GM21576 (cell line): ENCODE measurements around the gene RRP8.
A peak's percentile ranks its signal among the peaks of the same experiment; 100 is the strongest.

Experiments used
- ATAC-seq: cut with Tn5 transposase; IDR thresholded peaks from one replicate; pipeline ENCODE4 v1.9.1; 2021; ENCODE audit warnings: mild to moderate bottlenecking, moderate library complexity; ENCODE audit not compliant: unreplicated experiment

Gene RRP8

DNA sequence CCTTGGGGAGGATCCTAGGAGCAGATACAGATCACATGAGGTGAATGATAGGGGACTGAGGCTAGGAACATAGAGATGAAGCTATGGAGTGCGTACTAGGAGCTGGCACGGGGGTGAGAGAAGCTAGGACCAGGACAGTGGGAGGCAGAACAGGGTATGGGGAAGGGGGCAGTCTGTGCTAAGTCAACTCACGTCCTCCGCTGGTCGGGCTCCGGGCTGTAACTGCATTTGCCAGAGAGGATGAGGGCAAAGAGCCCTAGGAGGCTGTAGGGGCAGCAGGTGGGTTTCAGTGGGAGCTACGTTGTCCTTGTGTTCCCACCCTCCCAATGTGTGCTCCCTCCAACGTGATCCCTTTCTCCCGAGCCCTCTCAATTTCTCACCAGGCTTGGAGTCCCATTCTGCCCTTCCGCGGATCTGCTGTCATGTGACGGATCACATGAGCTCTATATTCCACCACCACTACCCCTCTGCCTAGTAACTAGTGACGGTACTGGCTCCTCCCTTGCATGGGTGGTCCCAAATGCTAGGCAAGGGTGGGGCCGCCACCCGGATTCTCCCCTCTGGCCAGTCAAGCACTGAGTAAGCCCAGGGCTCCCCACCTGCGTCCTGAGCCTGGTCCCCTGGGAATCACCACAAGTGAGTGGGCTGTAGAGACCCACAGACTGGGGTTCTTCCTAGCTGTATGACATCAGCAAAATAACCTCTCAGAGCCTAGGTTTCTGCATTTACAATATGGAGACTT lies 15.8 kb upstream of the RRP8 start, which contains the start of gene TPP1:
TPP1 (minus strand) TSS at position 419 of the 742 bp plus-strand sequence; CDS start at position 397, 22 bp downstream.
- peak; percentile 99 for ATAC-seq

- no peak for ATAC-seq
These were observed 14.9 kb upstream of the RRP8 start for GRCh38 chr11:6618117-6619003.

DNA sequence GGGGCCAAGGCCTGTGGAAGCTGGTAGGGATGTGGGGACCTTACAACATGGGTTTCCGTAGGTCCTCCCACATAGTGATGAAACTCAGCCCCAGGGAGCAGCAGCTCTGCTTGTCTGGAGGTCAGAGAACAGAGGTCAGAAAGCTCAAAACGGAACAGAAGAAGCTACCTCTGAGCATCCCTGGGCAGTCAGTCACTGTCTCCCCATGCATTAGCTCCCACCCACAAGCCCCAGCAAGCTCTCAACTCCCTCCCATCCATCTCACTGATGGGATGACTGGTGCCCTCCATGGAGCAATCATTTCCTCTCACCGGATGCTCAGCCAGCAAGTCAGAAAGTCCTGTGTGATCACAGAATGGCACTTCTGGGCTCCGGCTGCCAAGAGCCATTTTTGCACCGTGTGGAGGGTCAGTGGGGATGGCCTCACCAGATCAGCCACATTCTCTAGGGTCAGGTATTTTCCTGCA lies 13.9 kb upstream of the RRP8 start:
- ATAC-seq, result no peak

- ATAC-seq, result no peak
These were observed 13.3 kb upstream of the RRP8 start for GRCh38 chr11:6616596-6617250.

- ATAC-seq, result no peak
These were observed 12.6 kb upstream of the RRP8 start for GRCh38 chr11:6615882-6616585.

GRCh38 chr11:6615046-6615445 lies 11.6 kb upstream of the RRP8 start:
- no peak for ATAC-seq

- ATAC-seq, result no peak
These were observed 11.0 kb upstream of the RRP8 start for GRCh38 chr11:6614446-6614845.

DNA sequence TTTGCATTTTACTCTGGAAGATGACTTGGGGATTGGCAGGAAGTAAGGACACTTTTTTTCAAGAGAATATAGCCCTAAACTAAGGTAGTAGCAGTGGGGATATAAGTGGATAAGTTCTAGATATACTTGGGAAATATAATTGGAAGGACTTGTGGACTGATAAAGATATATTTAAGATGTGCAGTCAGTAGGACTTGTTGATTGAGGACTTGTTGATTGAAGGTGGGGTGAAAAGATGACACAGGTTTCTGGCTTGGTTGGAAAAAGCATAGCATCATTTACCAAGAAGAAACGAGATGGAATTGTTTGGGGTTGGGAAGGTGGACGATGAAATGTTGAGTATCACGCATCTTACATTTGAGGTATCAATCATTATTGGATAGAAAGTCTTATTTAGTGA lies 10.1 kb upstream of the RRP8 start:
- ATAC-seq, result no peak

- peak; percentile 87 for ATAC-seq
These were observed 9.0 kb upstream of the RRP8 start, which contains the start of gene TAF10 for GRCh38 chr11:6612213-6613041. Gene TAF10 (minus strand): TSS chr11:6612216. CDS start chr11:6612189, 27 bp downstream.

GRCh38 chr11:6611963-6612212 lies 8.5 kb upstream of the RRP8 start:
- ATAC-seq, result peak; percentile 1

DNA sequence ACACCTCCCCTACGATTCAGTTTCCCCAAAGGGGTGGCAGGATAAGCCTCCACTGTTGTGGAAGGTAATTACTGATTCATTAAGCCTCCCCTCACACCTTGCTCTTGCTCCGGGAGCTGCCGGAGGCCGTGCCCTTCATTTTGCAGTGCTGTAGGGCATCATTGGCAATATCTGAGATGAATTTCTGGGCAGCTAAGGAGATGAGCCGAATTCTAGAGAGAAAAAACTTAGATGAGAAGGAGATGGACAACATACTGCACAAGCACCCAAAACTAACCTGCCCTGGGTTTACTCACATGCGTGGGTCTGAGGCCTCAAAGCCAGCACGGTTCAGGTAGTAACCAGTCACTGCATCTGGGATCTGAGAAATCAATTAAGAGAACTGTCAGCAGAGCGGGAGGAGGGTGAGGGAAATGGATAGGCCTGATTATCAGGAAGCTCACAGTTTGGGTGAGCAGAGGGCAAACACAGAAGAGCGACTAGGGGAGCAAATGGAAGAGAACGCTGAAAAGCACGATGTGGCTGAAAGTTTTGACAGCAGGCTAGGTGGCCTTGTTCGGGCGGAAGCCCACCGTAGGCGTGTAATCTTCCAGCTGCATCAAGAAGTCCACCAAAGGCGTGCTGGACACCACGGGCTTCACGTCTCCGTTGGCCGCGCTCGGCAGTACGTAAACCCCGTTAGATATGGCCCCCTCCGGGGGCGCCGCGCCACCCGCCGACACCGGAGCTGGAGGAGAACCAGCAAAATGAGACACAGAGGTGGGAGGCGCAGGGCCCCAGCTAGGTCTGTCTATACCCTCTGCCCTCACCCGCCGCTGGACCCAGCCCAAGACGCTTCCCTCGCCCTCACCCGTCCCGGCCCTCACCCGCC lies 7.9 kb upstream of the RRP8 start:
- no peak for ATAC-seq

- ATAC-seq, result no peak
These were observed 7.2 kb upstream of the RRP8 start for GRCh38 chr11:6610591-6610990.

DNA sequence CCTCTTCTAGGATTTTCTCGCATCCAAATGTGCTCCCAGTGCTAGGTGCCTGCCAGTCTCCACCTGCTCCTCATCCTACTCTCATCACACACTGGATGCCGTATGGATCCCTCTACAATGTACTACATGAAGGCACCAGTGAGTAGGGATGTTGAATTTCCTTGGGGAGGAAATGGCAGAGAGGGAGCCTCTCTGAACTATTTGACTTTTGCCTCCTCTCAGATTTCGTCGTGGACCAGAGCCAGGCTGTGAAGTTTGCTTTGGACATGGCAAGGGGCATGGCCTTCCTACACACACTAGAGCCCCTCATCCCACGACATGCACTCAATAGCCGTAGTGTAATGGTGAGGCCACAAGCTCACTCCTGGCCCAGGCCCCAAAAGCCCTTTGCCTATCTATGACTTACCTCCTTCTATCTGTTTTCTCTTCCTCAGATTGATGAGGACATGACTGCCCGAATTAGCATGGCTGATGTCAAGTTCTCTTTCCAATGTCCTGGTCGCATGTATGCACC lies 6.1 kb upstream of the RRP8 start:
- no peak for ATAC-seq

DNA sequence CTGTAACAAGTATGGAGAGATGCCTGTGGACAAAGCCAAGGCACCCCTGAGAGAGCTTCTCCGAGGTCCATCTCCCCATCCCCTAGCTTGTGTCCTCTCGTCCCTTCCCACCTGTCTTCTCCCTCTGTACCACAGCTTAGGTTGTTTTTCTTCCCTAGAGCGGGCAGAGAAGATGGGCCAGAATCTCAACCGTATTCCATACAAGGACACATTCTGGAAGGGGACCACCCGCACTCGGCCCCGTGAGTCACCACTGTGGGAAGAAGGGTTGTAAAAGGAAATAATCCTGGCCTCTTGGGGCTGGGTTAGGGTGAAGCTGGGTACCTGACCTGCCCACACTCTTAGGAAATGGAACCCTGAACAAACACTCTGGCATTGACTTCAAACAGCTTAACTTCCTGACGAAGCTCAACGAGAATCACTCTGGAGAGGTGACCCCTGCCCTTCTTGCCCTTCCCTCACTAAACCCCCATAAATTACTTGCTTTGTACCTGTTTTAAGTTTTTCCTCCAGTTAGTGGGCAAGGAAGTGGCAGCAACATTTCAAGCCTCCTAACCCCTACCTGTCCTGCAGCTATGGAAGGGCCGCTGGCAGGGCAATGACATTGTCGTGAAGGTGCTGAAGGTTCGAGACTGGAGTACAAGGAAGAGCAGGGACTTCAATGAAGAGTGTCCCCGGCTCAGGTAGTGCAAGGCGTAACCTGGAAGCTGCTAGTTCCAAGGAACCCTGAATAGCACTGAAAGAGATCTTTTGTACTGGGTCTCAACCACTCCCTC lies 5.5 kb upstream of the RRP8 start:
- ATAC-seq, result no peak

- ATAC-seq, result no peak
These were observed 4.6 kb upstream of the RRP8 start for GRCh38 chr11:6608011-6608410.

- ATAC-seq, result no peak
These were observed 3.9 kb upstream of the RRP8 start for GRCh38 chr11:6607190-6607795.

DNA sequence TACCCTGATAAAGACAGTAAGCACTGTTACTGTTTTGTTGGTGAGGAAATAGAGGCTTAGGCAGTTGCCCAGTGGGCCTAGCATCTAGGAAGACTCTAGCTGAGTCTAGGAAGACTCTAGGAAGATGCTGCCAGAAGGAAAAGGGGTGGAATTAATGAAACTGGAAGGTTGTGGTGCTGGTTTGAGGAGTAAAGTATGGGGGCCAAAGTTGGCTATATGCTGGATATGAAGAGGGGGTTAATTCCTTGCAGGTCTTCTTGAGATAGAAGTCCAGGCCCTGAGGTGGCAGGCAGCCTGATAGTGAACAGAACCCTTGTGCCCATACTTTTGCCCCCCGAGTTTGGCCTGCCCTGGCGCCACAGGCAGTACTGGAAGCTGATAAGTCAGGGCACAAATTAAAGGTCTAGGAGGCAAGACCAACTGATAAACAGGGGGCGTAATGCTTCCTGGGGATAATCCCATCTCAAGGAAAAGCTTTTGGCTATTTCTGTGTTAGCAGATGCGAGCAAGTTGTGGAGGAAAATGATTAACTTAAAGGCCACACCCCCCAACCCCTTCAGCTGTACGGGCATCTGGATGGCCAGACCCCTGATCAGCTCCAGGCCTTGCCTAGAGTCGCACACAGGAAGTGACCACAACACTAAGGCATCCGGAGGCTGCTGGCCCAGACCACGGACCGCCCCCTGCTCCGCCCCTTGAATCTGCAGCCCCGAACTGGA lies 3.2 kb upstream of the RRP8 start:
- ATAC-seq, result peak; percentile 49
